Aorta (tissue), 5 donors: ENCODE measurements around the gene JPT1. TPM values are rescaled to one million over a fixed set of nuclear protein-coding genes. Genes with fewer than 3 reads are reported as not detected.
"Not testable (repeated sequence)": the region's sequence is repeated elsewhere in the genome, so short reads cannot be mapped to it uniquely, and the experiment has no call there.

ENCODE experiments used
- ATAC-seq: fragments of 200-7000 bp; cut with Tn5 transposase; one replicate; pipeline ENCODE4 v1.9.1; 2022; ENCODE audit warnings: moderate library complexity; ENCODE audit not compliant: low FRiP score
- DNase-seq, 2 donors: peaks; one replicate each; pipeline ENCODE4 v3.0.0-alpha.2; 2020
- H3K27ac ChIP-seq, 2 donors: one replicate each; pipeline ENCODE4 v1.5.1; 2013; ENCODE audit warnings: low read length in 2 of 2, mild to moderate bottlenecking in 2 of 2, moderate library complexity in 2 of 2, control low read depth in 1 of 2, inconsistent platforms in 1 of 2, low read depth in 1 of 2
- H3K27me3 ChIP-seq, 2 donors: one replicate each; pipeline ENCODE4 v1.6.1; 2013; ENCODE audit warnings: control low read depth in 1 of 2, low read length in 1 of 2, mild to moderate bottlenecking in 1 of 2, moderate library complexity in 1 of 2; ENCODE audit not compliant: insufficient read depth in 2 of 2, control insufficient read depth in 1 of 2
- H3K36me3 ChIP-seq, 2 donors: one replicate each; pipeline ENCODE4 v1.6.1; 2013; ENCODE audit warnings: control low read depth in 1 of 2, low read length in 1 of 2, mild to moderate bottlenecking in 1 of 2; ENCODE audit not compliant: insufficient read depth in 2 of 2, control insufficient read depth in 1 of 2
- H3K4me1 ChIP-seq, 2 donors: one replicate each; pipeline ENCODE4 v1.6.1; 2013; ENCODE audit warnings: low read length in 2 of 2, control low read depth in 1 of 2, mild to moderate bottlenecking in 1 of 2, moderate library complexity in 1 of 2; ENCODE audit not compliant: insufficient read depth in 2 of 2, control insufficient read depth in 1 of 2
- H3K4me3 ChIP-seq, 2 donors: one replicate each; pipeline ENCODE4 v1.5.1; 2013; ENCODE audit warnings: low read length in 2 of 2, control low read depth in 1 of 2, mild to moderate bottlenecking in 1 of 2
- H3K9me3 ChIP-seq: one replicate; pipeline ENCODE4 v1.6.1; 2013; ENCODE audit warnings: mild to moderate bottlenecking, low read length; ENCODE audit not compliant: control insufficient read depth
- WGBS, 2 donors: extraction: QIAGEN DNeasy Blood & Tissue Kit; methylation state at CpG; one replicate each; pipeline ENCODE4 v1.1.7; 2013; 5-methylcytosine and 5-hydroxymethylcytosine counted together
- intact Hi-C, 2 donors: fragments of 100-400 bp; cut with DNase I; formaldehyde crosslinking; loops; one replicate each; pipeline versions ENCODE4 v1.14.2 to v1.15.0; 2022
- polyA plus RNA-seq, 2 donors: library from polyadenylated mRNA; stranded (reverse); fragments of 200-250 nt; gene quantifications; one replicate each; pipeline ENCODE4 v1.2.3, GENCODE V29; 2013
- total RNA-seq, 2 donors: library from RNA; stranded (reverse); fragmentation: NEBNext Ultra II Directional; extraction: Animal tissue kit (Norgen Biotek cat#: 25700); gene quantifications; one replicate each; pipeline ENCODE4 v1.2.1, GENCODE V29; 2021
- donor health status: healthy with polysubstance abuse.
- donor health status: Bipolar disorder and iron deficiency.
- donor health status: DM: no; HTN: no; CAD: no.
- donor health status: DM: no; HTN: no; CAD: no.
- donor health status: DM: yes; HTN: yes; CAD: no.

JPT1 gene
- total and polyA plus RNA-seq, 4 donors, result 10.8 to 144 (median 17.2) TPM

DNA sequence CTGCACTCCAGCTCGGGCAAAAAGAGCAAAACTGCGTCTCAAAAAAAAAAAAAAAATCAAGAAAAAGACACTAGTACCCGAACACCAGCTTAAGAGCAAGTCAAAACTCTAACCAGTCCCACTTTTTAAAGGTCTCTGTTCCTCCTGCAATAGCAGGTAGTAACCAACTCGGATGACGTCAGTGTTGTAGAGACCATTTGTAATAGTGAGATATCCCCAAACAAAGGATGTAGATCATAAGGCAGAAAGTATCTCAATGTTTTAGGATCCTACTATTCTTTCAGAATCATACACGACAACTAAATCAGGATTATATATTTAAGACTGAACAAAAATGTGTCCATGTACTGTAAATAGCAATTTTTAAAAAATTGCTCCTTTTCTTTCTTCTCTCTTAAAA is 2.4 kb downstream of the JPT1 start:
- Histone ChIP-seq H3K36me3 (no peaks in the 10 kb centered on the region), H3K27me3 (peaks cover 0 to 2% of the 10 kb centered on the region in 2 donors), H3K9me3 (no peaks in the 10 kb centered on the region), H3K27ac (no peak overlapping the region), H3K4me3 (no peak overlapping the region), H3K4me1 (no peaks in the 10 kb centered on the region)
- 86 to 90% methylated on average over 6 of the region's 6 CpGs for WGBS, 2 donors
- ATAC-seq, result no peak
- intact Hi-C loops, result no loop called here
- DNase-seq, result no peak

DNA sequence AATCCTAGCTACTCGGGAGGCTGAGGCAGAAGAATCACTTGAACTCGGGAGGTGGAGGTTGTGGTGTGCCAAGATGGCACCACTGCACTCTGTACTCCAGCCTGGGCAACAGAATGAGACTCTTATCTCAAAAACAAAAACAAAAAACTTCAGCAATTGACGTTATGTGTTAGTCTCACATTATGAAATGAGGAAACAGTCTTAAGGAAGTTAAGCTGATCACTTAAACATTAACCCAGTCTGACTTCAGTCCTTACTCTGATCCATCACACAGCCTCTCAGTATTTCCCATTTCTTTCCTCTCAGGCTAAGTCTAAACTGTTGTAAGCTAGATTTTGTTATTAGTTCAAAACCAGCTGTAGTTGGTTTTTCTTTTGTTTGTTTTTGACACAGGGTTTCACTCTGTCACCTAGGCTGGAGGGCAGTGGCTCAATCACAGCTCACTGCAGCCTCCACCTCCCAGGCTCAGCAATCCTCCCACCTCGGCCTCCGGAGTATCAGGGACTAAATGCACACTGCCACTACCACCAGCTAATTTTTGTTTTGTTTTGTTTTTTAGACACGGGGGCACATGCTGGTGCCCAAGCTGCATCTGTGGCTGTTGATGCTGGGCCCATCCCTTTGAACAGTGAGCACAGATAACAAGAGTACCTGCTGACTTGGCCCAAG is 6.3 kb downstream of the JPT1 start:
- intact Hi-C loops, result no loop called here
- no peaks in the 10 kb centered on the region for H3K4me1 ChIP-seq
- H3K36me3 ChIP-seq, result no peaks in the 10 kb centered on the region
- H3K27me3 ChIP-seq, result no peaks in the 10 kb centered on the region
- 63% methylated on average over 6 of the region's 6 CpGs for WGBS, 2 donors
- H3K9me3 ChIP-seq, result no peaks in the 10 kb centered on the region
- no peak overlapping the region for H3K27ac ChIP-seq
- ATAC-seq, result no peak
- peak in 1 of 2 donors; percentile 27 for DNase-seq
- no peak overlapping the region for H3K4me3 ChIP-seq

DNA sequence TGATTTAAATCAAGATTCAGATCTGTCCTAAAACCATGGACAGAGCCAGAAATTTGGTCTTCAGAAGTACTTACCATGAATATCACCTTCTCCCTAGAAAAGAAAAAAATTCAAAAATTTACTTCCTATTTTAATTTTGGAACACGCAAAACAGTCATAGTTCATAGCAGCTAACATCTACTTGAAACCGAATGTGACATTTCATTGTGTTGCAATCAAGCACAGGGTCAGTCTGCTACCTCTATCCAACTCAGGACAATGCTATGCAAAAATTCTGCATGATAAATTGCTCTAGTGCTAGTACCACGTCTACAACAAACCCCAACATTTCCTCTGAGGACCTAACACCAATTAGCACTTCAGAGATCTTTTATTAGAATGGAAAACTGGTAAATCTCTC is 7.7 kb downstream of the JPT1 start:
- Histone ChIP-seq H3K4me3 (no peak overlapping the region), H3K4me1 (no peaks in the 10 kb centered on the region), H3K9me3 (no peaks in the 10 kb centered on the region), H3K36me3 (no peaks in the 10 kb centered on the region), H3K27ac (no peak overlapping the region), H3K27me3 (no peaks in the 10 kb centered on the region)
- ATAC-seq (no peak), DNase-seq (no peak)
- intact Hi-C loops, result no loop called here
- 79 to 84% methylated on average over 3 of the region's 3 CpGs for WGBS, 2 donors

DNA sequence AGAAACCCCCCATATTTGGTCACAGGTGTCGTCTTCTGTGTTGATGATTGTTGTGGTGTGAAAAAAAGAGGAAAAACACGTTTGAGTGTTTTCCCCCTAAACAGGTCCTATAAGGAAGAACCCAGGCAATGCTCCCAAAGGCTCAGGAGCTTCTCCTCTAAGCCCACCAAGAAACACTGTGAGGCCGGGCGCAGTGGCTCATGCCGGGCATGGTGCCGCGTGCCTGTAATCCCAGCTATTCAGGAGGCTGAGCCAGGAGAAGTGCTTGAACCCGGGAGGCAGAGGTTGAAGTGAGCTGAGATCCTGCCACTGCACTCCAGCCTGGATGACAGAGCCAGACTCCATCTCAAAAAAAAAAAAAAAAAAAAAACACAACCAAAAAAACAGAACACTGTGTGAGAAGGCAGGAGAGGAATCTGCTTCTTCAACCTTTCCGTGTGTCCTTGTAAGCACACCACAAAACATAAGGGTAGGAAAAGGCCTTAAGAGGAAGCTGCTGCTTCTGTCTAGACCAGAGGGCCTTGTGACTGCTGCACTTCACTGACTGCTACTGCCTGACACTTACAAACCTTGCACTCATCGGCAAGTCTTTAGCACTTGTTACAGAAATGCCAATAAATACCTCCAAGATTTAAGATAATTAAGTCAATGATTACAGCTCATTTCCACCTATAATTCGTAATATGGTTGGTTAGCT is 9.3 kb downstream of the JPT1 start:
- Histone ChIP-seq H3K27ac (no peak overlapping the region), H3K9me3 (no peaks in the 10 kb centered on the region), H3K4me3 (no peak overlapping the region), H3K36me3 (no peaks in the 10 kb centered on the region), H3K27me3 (no peaks in the 10 kb centered on the region), H3K4me1 (no peaks in the 10 kb centered on the region)
- ATAC-seq (no peak), DNase-seq (peak in 1 of 2 donors; percentile 49)
- WGBS, 2 donors, result 90 to 91% methylated on average over 11 of the region's 11 CpGs
- intact Hi-C loops, result no loop called here

DNA sequence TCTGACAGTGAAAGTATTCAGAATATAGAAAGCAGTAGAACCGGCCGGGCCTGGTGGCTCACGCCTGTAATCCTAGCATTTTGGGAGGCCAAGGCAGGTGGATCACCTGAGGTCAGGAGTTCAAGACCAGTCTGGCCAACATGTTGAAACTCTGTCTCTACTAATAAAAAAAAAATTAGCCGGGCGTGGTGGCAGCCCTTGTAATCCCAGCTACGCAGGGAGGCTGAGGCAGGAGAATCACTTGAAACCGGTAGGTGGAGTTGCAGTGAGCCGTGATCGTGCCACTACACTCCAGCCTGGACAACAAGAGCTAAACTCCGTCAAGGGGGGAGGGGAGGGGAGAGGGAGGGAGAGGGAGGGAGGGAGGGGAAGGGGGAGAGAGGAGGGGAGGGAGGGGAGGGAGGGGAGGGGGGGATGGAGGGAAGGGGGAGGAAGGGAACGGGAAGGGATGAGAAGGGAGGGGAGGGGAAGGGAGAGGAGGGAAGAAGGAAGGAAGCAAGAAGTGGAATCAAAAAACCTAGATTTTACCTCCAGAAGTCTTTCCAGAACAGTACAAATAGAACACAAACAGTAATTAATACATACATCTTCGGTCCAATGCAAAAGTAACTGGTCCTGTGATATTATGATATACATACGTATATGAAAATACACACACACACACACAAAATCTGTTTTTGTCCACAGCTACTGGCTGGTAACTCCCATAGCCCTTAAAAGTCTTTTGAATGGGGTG is 11.9 kb downstream of the JPT1 start:
- WGBS, 2 donors, result 85 to 88% methylated on average over 12 to 13 of the region's 13 CpGs
- ATAC-seq (no peak), DNase-seq (peak in 1 of 2 donors; percentile 40)
- Histone ChIP-seq H3K27me3 (no peaks in the 10 kb centered on the region), H3K4me1 (no peaks in the 10 kb centered on the region), H3K36me3 (no peaks in the 10 kb centered on the region), H3K27ac (no peak overlapping the region), H3K9me3 (no peaks in the 10 kb centered on the region), H3K4me3 (no peak overlapping the region)
- intact Hi-C loops, result no loop called here

DNA sequence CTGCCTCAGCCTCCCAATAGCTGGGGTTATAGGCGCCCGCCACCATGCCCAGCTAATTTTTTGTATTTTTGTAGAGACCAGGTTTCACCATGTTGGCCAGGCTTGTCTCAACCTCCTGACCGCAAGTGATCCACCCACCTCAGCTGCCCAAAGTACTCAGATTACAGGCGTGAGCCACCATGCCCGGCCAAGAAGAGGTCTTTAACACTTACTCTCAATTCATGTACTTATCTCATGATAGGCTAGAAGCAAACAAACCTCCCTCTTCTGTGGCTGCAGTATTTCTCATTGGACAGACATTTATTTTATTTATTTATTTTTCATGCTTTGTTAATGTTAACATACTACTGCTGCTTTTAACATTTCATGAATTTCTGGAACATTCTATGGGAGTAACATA is 15.8 kb downstream of the JPT1 start:
- WGBS, 2 donors, result 96% methylated on average over 5 of the region's 5 CpGs

DNA sequence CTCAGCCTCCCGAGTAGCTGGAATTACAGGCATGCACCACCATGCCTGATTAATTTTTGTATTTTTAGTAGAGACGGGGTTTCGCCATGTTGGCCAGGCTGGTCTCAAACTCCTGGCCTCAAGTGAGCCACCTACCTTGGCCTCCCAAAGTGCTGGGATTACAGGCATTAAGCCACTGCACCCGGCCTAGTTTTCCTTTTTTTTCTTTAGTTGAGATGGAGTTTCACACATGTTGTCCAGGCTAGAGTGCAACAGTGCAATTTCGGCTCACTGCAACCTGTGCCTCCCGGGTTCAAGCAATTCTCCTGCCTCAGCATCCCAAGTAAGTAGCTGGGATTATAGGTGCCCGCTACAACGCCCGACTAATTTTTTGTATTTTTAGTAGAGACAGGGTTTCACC is 16.6 kb downstream of the JPT1 start:
- H3K9me3 ChIP-seq, ATAC-seq, H3K27me3 ChIP-seq, H3K4me1 ChIP-seq, H3K4me3 ChIP-seq, H3K36me3 ChIP-seq, intact Hi-C loops, H3K27ac ChIP-seq: not testable (repeated sequence)
- 93 to 95% methylated on average over 9 of the region's 9 CpGs for WGBS, 2 donors
- DNase-seq, result peak in 1 of 2 donors; percentile 30

More for the DNA sequence above, 15.8 kb downstream of the JPT1 start:
- Histone ChIP-seq H3K4me1 (no peaks in the 10 kb centered on the region), H3K4me3 (no peak overlapping the region), H3K27ac (no peak overlapping the region), H3K36me3 (no peaks in the 10 kb centered on the region), H3K27me3 (no peaks in the 10 kb centered on the region), H3K9me3 (no peaks in the 10 kb centered on the region)
- peak in 1 of 2 donors; percentile 36 for DNase-seq
- no peak for ATAC-seq
- intact Hi-C loops, result no loop called here

DNA sequence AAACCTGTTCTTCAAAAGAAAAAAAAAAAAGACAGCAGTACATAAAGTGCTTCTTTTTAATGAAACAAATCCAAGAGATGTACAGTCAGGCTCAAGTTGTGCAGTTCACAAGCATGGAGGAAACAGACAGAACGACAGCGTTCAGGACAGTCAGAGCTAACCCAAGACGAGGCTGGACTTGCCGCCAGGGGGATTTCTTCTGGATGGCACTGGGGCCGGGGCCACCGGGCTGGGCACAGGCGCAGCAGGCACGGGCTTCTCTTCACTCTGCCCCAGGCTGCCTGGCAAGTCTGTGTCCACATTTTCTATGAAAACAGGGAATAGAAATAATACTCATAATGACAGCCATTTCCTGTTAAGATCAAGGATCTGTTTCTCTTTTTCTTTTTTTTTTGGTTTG is 18.4 kb downstream of the JPT1 start:
- Histone ChIP-seq H3K36me3 (no peaks in the 10 kb centered on the region), H3K27ac (no peak overlapping the region), H3K4me1 (no peaks in the 10 kb centered on the region), H3K27me3 (no peaks in the 10 kb centered on the region), H3K4me3 (no peak overlapping the region), H3K9me3 (no peaks in the 10 kb centered on the region)
- DNase-seq (peak in 1 of 2 donors; percentile 24), ATAC-seq (no peak)
- intact Hi-C loops, result no loop called here
- WGBS, 2 donors, result 80 to 84% methylated on average over 8 of the region's 8 CpGs
